ENCODE data around the gene C10orf95. TPM values are rescaled to one million over a fixed set of nuclear protein-coding genes. Genes with fewer than 3 reads are reported as not detected.

Gene C10orf95
- total and polyA plus RNA-seq, 11 donors, result 0.18 to 0.21 TPM; not detected in 9

GRCh38 chr10:102449321-102450123, 1.8 kb downstream of the C10orf95 start:
- no peaks in the 10 kb centered on the region for H3K9me3 ChIP-seq
- peak; percentile 52 to 69 (median 57) for DNase-seq
- H3K36me3 ChIP-seq, result no peaks in the 10 kb centered on the region
- 10 to 13% (median 12%) methylated on average over 30 of the region's 30 CpGs for WGBS, 4 donors
- H3K4me1 ChIP-seq, result peaks cover 0 to 39% (median 18%) of the 10 kb centered on the region in 12 donors
- ATAC-seq, result peak; percentile 37 to 65 (median 43)
- H3K27ac ChIP-seq, result peak overlapping the region in 11 of 12 donors; percentile 69 to 90 (median 87)
- H3K27me3 ChIP-seq, result no peaks in the 10 kb centered on the region
- H3K4me3 ChIP-seq, result peak overlapping the region; percentile 56 to 92 (median 84)
- TF ChIP-seq CTCF (IDR thresholded peaks at IDR 0.05) (no peak), POLR2A (IDR thresholded peaks at IDR 0.05) (no peak)
- intact Hi-C loops (cut with DNase I), result no loop called here

- ATAC-seq (no peak), DNase-seq (no peak)
- 76 to 82% (median 78%) methylated on average over 2 of the region's 2 CpGs for WGBS, 4 donors
- TF ChIP-seq POLR2A (IDR thresholded peaks at IDR 0.05) (no peak), CTCF (IDR thresholded peaks at IDR 0.05) (no peak)
- H3K4me3 ChIP-seq, result no peak overlapping the region
- intact Hi-C loops (cut with DNase I), result no loop called here
- H3K27ac ChIP-seq, result no peak overlapping the region
- H3K4me1 ChIP-seq, result peaks cover 0 to 8% (median 3%) of the 10 kb centered on the region in 12 donors
- no peaks in the 10 kb centered on the region for H3K9me3 ChIP-seq
- no peaks in the 10 kb centered on the region for H3K27me3 ChIP-seq
- H3K36me3 ChIP-seq, result no peaks in the 10 kb centered on the region
Measured at GRCh38 chr10:102444851-102445250, 6.5 kb downstream of the C10orf95 start.

- Histone ChIP-seq H3K36me3 (no peaks in the 10 kb centered on the region), H3K4me3 (no peak overlapping the region), H3K9me3 (no peaks in the 10 kb centered on the region), H3K27me3 (peaks cover 0 to 12% (median 0%) of the 10 kb centered on the region in 9 donors), H3K4me1 (peaks cover 0 to 47% (median 0%) of the 10 kb centered on the region in 12 donors), H3K27ac (no peak overlapping the region)
- ATAC-seq, result no peak
- intact Hi-C loops (cut with DNase I), result no loop called here
- DNase-seq, result no peak
- WGBS, 4 donors, result 29 to 93% (median 73%) methylated on average over 1 of the region's 1 CpG
- TF ChIP-seq POLR2A (IDR thresholded peaks at IDR 0.05) (no peak), CTCF (IDR thresholded peaks at IDR 0.05) (no peak)
Measured at GRCh38 chr10:102438374-102438773, 13.0 kb downstream of the C10orf95 start.

GRCh38 chr10:102437515-102437914, 13.8 kb downstream of the C10orf95 start:
- Histone ChIP-seq H3K27me3 (peaks cover 0 to 12% (median 0%) of the 10 kb centered on the region in 9 donors), H3K36me3 (no peaks in the 10 kb centered on the region), H3K9me3 (no peaks in the 10 kb centered on the region), H3K27ac (no peak overlapping the region), H3K4me3 (peak overlapping the region in 1 of 12 donors; percentile 57), H3K4me1 (peaks cover 0 to 52% (median 1%) of the 10 kb centered on the region in 12 donors)
- intact Hi-C loops (cut with DNase I), result no loop called here
- TF ChIP-seq POLR2A (IDR thresholded peaks at IDR 0.05) (no peak), CTCF (IDR thresholded peaks at IDR 0.05) (no peak)
- ATAC-seq, result no peak
- 94 to 98% (median 95%) methylated on average over 3 of the region's 3 CpGs for WGBS, 4 donors
- no peak for DNase-seq

Measured in heart left ventricle (tissue), 16 donors.